ENCODE data around the gene CD69. TPM values are rescaled to one million over a fixed set of nuclear protein-coding genes. Genes with fewer than 3 reads are reported as not detected.

Gene CD69
- total RNA-seq, 1 experiment from 2014 or later, result not detected

- WGBS (ENCODE audit: extremely low coverage, insufficient read length, low lambda C conversion rate), result no CpG with 5 or more reads among the region's 2 CpGs
Observed at GRCh38 chr12:9763025-9763424, 2.3 kb upstream of the CD69 start.

More at GRCh38 chr12:9763025-9763424, 2.3 kb upstream of the CD69 start:
- Histone ChIP-seq H3K56ac (ENCODE audit: insufficient read length, low read depth, low read length) (no peak overlapping the region), H4K5ac (ENCODE audit: insufficient read length, low read depth, low read length) (no peak overlapping the region), H3K79me1 (ENCODE audit: insufficient read depth, low read depth, low read length, poor library complexity, severe bottlenecking) (no peaks in the 10 kb centered on the region), H2BK20ac (ENCODE audit: low read depth, low read length, poor library complexity, severe bottlenecking) (no peak overlapping the region), H2BK120ac (ENCODE audit: low read depth, low read length, poor library complexity, severe bottlenecking) (no peak overlapping the region), H2BK15ac (ENCODE audit: low read depth, low read length) (no peak overlapping the region), H3K23ac (ENCODE audit: insufficient read length, low read depth, low read length) (no peak overlapping the region), H2BK12ac (ENCODE audit: insufficient read length, low read depth, low read length) (no peak overlapping the region), H4K91ac (ENCODE audit: insufficient read length, low read depth, low read length) (no peak overlapping the region), H3T11ph (ENCODE audit: low read length) (no peak overlapping the region), H3K79me2 (ENCODE audit: insufficient read depth, low read length) (no peaks in the 10 kb centered on the region), H4K8ac (replicated peaks; ENCODE audit: insufficient read length, low read depth, low read length) (no peak overlapping the region), H3K4ac (ENCODE audit: low read depth, low read length) (no peak overlapping the region), H3K4me1 (ENCODE audit: insufficient read depth, low read length) (no peaks in the 10 kb centered on the region), H2AFZ (ENCODE audit: low read length) (no peak overlapping the region), H3K4me2 (ENCODE audit: insufficient read depth, insufficient read length, low read length) (no peak overlapping the region), H3K14ac (ENCODE audit: insufficient read depth, low read length) (no peak overlapping the region), H2BK5ac (ENCODE audit: insufficient read length, low read length) (no peak overlapping the region), H3K18ac (ENCODE audit: insufficient read length, low read depth, low read length) (no peak overlapping the region), H3K23me2 (ENCODE audit: insufficient read length, low read depth, low read length, poor library complexity, severe bottlenecking) (no peaks in the 10 kb centered on the region), H3K27ac (ENCODE audit: insufficient read length, low read depth, low read length) (no peak overlapping the region), H3K27me3 (ENCODE audit: insufficient read depth, low read length) (no peaks in the 10 kb centered on the region), H3K9ac (ENCODE audit: extremely low read depth, insufficient read length, low read length) (no peak overlapping the region), H4K20me1 (ENCODE audit: control insufficient read depth, insufficient read depth, insufficient read length) (no peaks in the 10 kb centered on the region), H2AK5ac (ENCODE audit: insufficient read length, low read length) (no peak overlapping the region), H3K9me3 (ENCODE audit: control insufficient read depth, low read depth, low read length) (no peaks in the 10 kb centered on the region)
- Mint-ChIP-seq H3K4me3 (no peak overlapping the region), H3K27me3 (ENCODE audit: low read depth) (no peaks in the 10 kb centered on the region), H3K27ac (no peak overlapping the region), H3K4me1 (peaks cover 18% of the 10 kb centered on the region in 2 experiments), H3K9me3 (no peaks in the 10 kb centered on the region), H3K36me3 (ENCODE audit: insufficient read depth in 1 of 3, low read depth in 3 of 3) (no peaks in the 10 kb centered on the region)
- no peak for DNase-seq
- no peak for TF ChIP-seq CTCF (conservative IDR thresholded peaks at IDR 0.05)

Data from H9 (cell line).